Fibroblast of upper back skin (primary cell): ENCODE measurements around the gene CINP.
"Not testable (repeated sequence)": the region's sequence is repeated elsewhere in the genome, so short reads cannot be mapped to it uniquely, and the experiment has no call there.

Source experiments
- DNase-seq: peaks from one replicate; pipeline ENCODE4 v3.0.0-alpha.2; 2013

The CINP gene

GRCh38 chr14:102319351-102320032 is 43.2 kb downstream of the CINP start, which contains the start of gene ZNF839:
TSS of gene ZNF839 (plus strand) at chr14:102319746. CDS start at chr14:102319766, 20 bp downstream.
- peak; percentile 90 for DNase-seq

GRCh38 chr14:102318781-102319276 is 43.9 kb downstream of the CINP start:
- DNase-seq: no peak

GRCh38 chr14:102317564-102318248 is 45.0 kb downstream of the CINP start:
- DNase-seq: no peak

DNA sequence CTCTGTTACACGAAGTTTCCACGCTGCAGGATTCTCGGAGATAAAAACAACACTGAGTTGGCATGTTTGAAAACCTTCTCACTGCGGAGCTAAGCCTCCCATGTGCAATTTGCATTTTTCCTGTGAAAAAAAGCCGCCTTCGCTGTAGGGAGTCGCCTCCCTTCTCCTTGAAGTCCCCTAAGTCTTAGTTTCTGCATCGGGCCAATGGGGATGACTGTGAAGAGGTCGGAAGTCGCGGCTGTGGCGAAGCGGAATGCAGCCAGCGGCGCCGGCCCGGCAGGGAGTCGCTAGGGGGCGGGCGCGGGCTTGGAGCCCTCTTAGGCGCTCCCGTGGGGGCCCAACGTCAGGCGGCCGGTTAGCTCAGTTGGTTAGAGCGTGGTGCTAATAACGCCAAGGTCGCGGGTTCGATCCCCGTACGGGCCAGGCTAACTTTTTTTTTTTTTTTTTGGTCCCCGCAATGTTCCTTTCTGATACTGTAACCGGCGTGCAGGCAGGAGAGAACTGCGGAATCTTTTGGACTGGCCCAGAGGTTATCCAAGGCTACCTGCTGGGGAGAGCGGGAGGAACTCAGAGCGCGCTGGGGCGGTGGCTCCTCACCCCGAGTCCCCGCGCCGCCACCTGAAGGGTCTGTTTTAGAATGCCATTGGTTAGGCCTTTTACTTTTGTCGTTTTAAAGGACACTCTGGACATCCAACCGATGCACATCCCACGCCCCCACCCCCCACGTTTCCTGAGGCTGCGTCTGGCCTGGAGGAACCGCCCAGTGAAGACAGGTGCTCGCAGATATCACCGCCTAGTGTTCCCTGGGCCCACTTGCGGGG is 45.7 kb downstream of the CINP start:
- DNase-seq: peak; percentile 92

DNA sequence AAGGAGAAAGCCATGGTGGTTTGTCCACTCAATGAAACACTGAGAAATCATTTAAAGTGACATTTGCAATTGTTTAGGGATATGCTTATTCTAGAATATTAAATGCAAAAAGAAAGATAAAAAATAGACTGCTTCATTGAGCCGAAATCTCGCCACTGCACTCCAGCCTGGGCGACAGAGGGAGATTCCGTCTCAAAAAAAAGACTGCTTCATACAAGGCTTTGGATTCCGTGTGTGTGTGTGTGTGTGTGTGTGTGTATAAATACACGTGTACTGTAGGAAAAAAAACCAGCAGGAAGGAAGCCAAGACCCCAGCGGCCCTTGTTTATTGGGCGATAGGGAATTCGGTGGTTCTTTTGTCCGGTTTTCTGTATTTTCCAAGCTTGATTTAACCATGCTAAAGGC is 46.4 kb downstream of the CINP start:
- peak; percentile 79 for DNase-seq

DNA sequence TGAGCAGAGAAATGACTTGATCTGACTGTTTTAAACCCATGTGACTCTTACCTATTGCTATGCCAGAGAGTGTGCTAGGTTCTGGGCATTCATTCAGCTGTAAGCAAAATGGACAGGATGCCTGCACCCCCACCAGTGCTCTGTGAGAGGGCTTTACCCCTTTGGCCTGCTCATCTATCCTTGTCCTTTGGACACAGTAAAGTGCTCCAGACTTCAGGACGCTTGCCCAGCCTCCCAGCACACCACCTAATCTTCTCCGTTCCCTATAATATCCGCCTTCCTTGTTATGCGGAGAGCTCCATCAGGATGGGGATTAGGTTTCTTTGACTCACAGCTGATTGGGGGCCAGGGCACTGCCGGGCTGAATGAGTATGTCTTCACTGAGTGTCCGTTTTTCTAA is 47.6 kb downstream of the CINP start:
- no peak for DNase-seq

- peak; percentile 71 for DNase-seq
These were observed 48.3 kb downstream of the CINP start for GRCh38 chr14:102314242-102315011.

GRCh38 chr14:102304611-102305506 is 57.8 kb downstream of the CINP start, which contains the start of gene MOK:
TSS of gene MOK (minus strand) at chr14:102305164. CDS start at chr14:102304968, 196 bp downstream.
- DNase-seq: peak; percentile 94

GRCh38 chr14:102303664-102304063 is 59.0 kb downstream of the CINP start:
- no peak for DNase-seq

DNA sequence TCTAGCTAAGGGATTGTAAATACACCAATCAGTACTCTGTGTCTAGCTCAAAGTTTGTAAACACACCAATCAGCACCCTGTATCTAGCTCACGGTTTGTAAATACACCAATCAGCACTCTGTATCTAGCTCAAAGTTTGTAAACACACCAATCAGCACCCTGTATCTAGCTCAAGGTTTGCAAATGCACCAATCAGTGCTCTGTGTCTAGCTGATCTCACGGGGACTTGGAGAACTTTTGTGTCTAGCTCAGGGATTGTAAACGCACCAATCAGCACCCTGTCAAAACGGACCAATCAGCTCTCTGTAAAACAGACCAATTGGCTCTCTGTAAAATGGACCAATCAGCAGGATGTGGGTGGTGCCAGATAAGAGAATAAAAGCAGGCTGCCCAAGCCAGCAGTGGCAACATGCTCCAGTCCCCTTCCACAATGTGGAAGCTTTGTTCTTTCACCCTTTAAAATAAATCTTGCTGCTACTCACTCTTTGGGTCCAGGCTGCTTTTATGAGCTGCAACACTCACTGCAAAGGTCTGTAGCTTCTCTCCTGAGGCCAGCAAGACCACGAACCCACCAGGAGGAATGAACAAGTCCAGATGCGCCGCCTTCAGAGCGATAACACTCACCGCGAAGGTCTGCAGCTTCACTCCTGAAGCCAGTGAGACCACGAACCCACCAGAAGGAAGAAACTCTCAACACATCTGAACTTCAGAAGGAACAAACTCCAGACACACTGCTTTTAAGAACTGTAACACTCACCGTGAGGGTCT is 64.2 kb downstream of the CINP start:
- not testable (repeated sequence) for DNase-seq
